ENCODE data around the gene GATB. TPM values are rescaled to one million over a fixed set of nuclear protein-coding genes. Genes with fewer than 3 reads are reported as not detected.
A peak's percentile ranks its signal among the peaks of the same experiment; 100 is the strongest.

The GATB gene
- total and polyA plus RNA-seq, 12 donors: 17.2 to 59.8 (median 36.6) TPM

GRCh38 chr4:151624626-151625565 is 135.9 kb downstream of the GATB start:
- Histone ChIP-seq H3K4me1 (replicated peaks in 1 of 2) (no peaks in the 10 kb centered on the region), H3K9me3 (replicated peaks in 1 of 3) (no peaks in the 10 kb centered on the region), H3K27me3 (no peaks in the 10 kb centered on the region), H3K4me3 (no peak overlapping the region), H3K27ac (no peak overlapping the region), H3K36me3 (replicated peaks in 1 of 2) (no peaks in the 10 kb centered on the region)
- TF ChIP-seq POLR2A (IDR thresholded peaks at IDR 0.05): no peak
- intact Hi-C loops (cut with DNase I): no loop called here
- peak in 1 of 7 donors; percentile 17 for DNase-seq
- 69 to 83% (median 75%) methylated on average over 14 of the region's 14 CpGs for WGBS, 4 donors

Measured in adrenal gland (tissue), 12 donors.